ENCODE data around the gene XBP1. TPM values are rescaled to one million over a fixed set of nuclear protein-coding genes. Genes with fewer than 3 reads are reported as not detected.

XBP1 gene
- total and polyA plus RNA-seq, 2 experiments from 2014 or later, result 95.1 to 195 TPM

GRCh38 chr22:28832731-28833130 is 32.4 kb upstream of the XBP1 start:
- H2AFZ ChIP-seq, result no peak overlapping the region
- Mint-ChIP-seq H3K4me3 (no peak overlapping the region), H3K4me1 (no peaks in the 10 kb centered on the region; the same call in 2 of the 3 replicates), H3K27ac (no peak overlapping the region), H3K9me3 (no peaks in the 10 kb centered on the region), H3K27me3 (ENCODE audit: insufficient read depth, low read depth, poor library complexity) (peaks cover 6% of the 10 kb centered on the region), H3K36me3 (ENCODE audit: low read depth) (no peaks in the 10 kb centered on the region)
- no peaks in the 10 kb centered on the region for H3K4me1 ChIP-seq (ENCODE audit: insufficient read depth)
- H3K36me3 ChIP-seq (ENCODE audit: insufficient read depth), result no peaks in the 10 kb centered on the region
- no peaks in the 10 kb centered on the region for H4K20me1 ChIP-seq (replicated peaks; ENCODE audit: insufficient read depth)
- H3K27me3 ChIP-seq (ENCODE audit: insufficient read depth), result no peaks in the 10 kb centered on the region
- ATAC-seq (no peak), DNase-seq (ENCODE audit: low spot score) (no peak)
- no peaks in the 10 kb centered on the region for H3K79me2 ChIP-seq (replicated peaks; ENCODE audit: insufficient read depth)
- H3K9me2 ChIP-seq (ENCODE audit: insufficient read depth), result no peaks in the 10 kb centered on the region
- H3K27ac ChIP-seq (ENCODE audit: low read depth), result no peak overlapping the region
- TF ChIP-seq STAT1 (IDR thresholded peaks at IDR 0.05; ENCODE audit: unreplicated experiment), result no peak
- TF ChIP-seq CREB1 (CRISPR knock-in tag; IDR thresholded peaks at IDR 0.05; ENCODE audit: low read depth), result no peak
- TF ChIP-seq NANOG (IDR thresholded peaks at IDR 0.05; ENCODE audit: borderline replicate concordance), result no peak
- no peak for TF ChIP-seq EZH2 (IDR thresholded peaks at IDR 0.05; ENCODE audit: low read depth, unreplicated experiment)
- TF ChIP-seq JUNB (IDR thresholded peaks at IDR 0.05; ENCODE audit: unreplicated experiment), result no peak
- TF ChIP-seq ZNF331 (CRISPR knock-in tag; IDR thresholded peaks at IDR 0.05; ENCODE audit: low read depth), result no peak
- TF ChIP-seq REST (IDR thresholded peaks at IDR 0.05; ENCODE audit: unreplicated experiment), result no peak
- TF ChIP-seq CTCF (conservative IDR thresholded peaks at IDR 0.05; ENCODE audit: low read depth in 2 of 2), result no peak
- TF ChIP-seq, protein P1, sequence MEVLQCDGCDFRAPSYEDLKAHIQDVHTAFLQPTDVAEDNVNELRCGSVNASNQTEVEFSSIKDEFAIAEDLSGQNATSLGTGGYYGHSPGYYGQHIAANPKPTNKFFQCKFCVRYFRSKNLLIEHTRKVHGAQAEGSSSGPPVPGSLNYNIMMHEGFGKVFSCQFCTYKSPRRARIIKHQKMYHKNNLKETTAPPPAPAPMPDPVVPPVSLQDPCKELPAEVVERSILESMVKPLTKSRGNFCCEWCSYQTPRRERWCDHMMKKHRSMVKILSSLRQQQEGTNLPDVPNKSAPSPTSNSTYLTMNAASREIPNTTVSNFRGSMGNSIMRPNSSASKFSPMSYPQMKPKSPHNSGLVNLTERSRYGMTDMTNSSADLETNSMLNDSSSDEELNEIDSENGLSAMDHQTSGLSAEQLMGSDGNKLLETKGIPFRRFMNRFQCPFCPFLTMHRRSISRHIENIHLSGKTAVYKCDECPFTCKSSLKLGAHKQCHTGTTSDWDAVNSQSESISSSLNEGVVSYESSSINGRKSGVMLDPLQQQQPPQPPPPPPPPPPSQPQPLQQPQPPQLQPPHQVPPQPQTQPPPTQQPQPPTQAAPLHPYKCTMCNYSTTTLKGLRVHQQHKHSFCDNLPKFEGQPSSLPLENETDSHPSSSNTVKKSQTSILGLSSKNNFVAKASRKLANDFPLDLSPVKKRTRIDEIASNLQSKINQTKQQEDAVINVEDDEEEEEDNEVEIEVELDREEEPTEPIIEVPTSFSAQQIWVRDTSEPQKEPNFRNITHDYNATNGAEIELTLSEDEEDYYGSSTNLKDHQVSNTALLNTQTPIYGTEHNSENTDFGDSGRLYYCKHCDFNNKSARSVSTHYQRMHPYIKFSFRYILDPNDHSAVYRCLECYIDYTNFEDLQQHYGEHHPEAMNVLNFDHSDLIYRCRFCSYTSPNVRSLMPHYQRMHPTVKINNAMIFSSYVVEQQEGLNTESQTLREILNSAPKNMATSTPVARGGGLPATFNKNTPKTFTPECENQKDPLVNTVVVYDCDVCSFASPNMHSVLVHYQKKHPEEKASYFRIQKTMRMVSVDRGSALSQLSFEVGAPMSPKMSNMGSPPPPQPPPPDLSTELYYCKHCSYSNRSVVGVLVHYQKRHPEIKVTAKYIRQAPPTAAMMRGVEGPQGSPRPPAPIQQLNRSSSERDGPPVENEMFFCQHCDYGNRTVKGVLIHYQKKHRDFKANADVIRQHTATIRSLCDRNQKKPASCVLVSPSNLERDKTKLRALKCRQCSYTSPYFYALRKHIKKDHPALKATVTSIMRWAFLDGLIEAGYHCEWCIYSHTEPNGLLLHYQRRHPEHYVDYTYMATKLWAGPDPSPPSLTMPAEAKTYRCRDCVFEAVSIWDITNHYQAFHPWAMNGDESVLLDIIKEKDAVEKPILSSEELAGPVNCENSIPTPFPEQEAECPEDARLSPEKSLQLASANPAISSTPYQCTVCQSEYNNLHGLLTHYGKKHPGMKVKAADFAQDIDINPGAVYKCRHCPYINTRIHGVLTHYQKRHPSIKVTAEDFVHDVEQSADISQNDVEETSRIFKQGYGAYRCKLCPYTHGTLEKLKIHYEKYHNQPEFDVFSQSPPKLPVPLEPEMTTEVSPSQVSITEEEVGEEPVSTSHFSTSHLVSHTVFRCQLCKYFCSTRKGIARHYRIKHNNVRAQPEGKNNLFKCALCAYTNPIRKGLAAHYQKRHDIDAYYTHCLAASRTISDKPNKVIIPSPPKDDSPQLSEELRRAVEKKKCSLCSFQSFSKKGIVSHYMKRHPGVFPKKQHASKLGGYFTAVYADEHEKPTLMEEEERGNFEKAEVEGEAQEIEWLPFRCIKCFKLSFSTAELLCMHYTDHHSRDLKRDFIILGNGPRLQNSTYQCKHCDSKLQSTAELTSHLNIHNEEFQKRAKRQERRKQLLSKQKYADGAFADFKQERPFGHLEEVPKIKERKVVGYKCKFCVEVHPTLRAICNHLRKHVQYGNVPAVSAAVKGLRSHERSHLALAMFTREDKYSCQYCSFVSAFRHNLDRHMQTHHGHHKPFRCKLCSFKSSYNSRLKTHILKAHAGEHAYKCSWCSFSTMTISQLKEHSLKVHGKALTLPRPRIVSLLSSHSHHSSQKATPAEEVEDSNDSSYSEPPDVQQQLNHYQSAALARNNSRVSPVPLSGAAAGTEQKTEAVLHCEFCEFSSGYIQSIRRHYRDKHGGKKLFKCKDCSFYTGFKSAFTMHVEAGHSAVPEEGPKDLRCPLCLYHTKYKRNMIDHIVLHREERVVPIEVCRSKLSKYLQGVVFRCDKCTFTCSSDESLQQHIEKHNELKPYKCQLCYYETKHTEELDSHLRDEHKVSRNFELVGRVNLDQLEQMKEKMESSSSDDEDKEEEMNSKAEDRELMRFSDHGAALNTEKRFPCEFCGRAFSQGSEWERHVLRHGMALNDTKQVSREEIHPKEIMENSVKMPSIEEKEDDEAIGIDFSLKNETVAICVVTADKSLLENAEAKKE (CRISPR knock-in tag; IDR thresholded peaks at IDR 0.05), result no peak
- peaks cover 3% of the 10 kb centered on the region for H3F3A ChIP-seq (replicated peaks; ENCODE audit: low read depth)
- H3K4me2 ChIP-seq, result no peak overlapping the region
- H3K4me3 ChIP-seq, result no peak overlapping the region
